ENCODE data around the gene PDE3A. TPM values are rescaled to one million over a fixed set of nuclear protein-coding genes. Genes with fewer than 3 reads are reported as not detected.

The PDE3A gene
- total RNA-seq, 4 donors from 2014 or later, result 4.4 to 5.3 (median 4.9) TPM

DNA sequence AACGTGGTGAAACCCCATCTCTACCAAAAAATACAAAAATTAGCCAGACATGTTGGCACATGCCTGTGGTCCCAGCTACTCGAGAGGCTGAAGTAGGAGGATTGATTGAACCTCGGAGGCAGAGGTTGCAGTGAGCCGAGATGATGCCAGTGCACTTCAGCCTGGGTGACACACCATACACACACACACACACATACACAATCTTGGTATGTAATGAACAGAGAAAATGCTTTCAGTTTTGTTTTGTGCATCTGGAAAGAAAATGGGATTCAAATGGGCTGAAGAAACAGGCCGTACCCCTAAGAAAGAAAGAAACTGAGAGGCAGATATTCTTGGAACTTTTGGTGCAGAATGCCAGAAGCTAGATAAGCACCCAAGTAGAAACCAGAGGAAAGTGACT is 107.2 kb downstream of the PDE3A start:
- ATAC-seq, result no peak
- H3K27ac ChIP-seq, result no peak overlapping the region
- intact Hi-C loops (cut with DNase I; ENCODE audit: low total_unique reads), result no loop called here

DNA sequence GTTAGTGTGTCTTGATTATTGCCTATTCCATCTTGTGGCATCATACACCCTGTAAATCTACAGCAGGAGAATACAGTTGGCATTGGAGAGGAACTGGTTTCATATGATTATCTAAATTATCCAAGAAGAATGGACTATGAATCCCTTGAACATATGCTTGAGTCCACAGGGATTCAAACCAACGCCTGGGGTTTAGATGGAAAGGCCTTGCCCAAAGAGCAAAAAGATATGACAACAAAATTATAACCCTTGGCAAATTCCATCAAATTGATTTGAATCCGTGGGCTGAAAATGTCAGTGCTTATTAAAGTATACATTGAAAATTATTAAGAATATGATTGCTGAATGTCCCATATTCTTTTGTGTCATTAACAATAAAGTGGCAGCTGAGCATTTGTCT is 108.2 kb downstream of the PDE3A start:
- no peaks in the 10 kb centered on the region for H3K36me3 ChIP-seq
- no peak overlapping the region for H3K27ac ChIP-seq
- no peaks in the 10 kb centered on the region for H3K9me3 ChIP-seq
- TF ChIP-seq, protein P1, sequence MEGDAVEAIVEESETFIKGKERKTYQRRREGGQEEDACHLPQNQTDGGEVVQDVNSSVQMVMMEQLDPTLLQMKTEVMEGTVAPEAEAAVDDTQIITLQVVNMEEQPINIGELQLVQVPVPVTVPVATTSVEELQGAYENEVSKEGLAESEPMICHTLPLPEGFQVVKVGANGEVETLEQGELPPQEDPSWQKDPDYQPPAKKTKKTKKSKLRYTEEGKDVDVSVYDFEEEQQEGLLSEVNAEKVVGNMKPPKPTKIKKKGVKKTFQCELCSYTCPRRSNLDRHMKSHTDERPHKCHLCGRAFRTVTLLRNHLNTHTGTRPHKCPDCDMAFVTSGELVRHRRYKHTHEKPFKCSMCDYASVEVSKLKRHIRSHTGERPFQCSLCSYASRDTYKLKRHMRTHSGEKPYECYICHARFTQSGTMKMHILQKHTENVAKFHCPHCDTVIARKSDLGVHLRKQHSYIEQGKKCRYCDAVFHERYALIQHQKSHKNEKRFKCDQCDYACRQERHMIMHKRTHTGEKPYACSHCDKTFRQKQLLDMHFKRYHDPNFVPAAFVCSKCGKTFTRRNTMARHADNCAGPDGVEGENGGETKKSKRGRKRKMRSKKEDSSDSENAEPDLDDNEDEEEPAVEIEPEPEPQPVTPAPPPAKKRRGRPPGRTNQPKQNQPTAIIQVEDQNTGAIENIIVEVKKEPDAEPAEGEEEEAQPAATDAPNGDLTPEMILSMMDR (IDR thresholded peaks at IDR 0.05 in 4 of 5, conservative IDR thresholded peaks at IDR 0.05 in 1 of 5), result no peak
- no peak for TF ChIP-seq POLR2A (IDR thresholded peaks at IDR 0.05)
- H3K4me1 ChIP-seq, result no peaks in the 10 kb centered on the region
- H3K27me3 ChIP-seq, result no peaks in the 10 kb centered on the region
- in situ Hi-C loops (cut with MboI; ENCODE audit: low sequenced_read_pairs in 4 of 4), result no loop called here
- DNase-seq, result no peak
- H3K4me3 ChIP-seq, result no peak overlapping the region
- intact Hi-C loops (cut with DNase I; ENCODE audit: low total_unique reads), result no loop called here
- ATAC-seq, result no peak

More for the DNA sequence above, 107.2 kb downstream of the PDE3A start:
- no peaks in the 10 kb centered on the region for H3K27me3 ChIP-seq
- no peaks in the 10 kb centered on the region for H3K9me3 ChIP-seq
- no peaks in the 10 kb centered on the region for H3K4me1 ChIP-seq
- TF ChIP-seq, protein P1 (IDR thresholded peaks at IDR 0.05 in 4 of 5, conservative IDR thresholded peaks at IDR 0.05 in 1 of 5), result no peak
- TF ChIP-seq POLR2A (IDR thresholded peaks at IDR 0.05), result no peak
- in situ Hi-C loops (cut with MboI; ENCODE audit: low sequenced_read_pairs in 4 of 4), result no loop called here
- DNase-seq, result no peak
- no peaks in the 10 kb centered on the region for H3K36me3 ChIP-seq
- H3K4me3 ChIP-seq, result no peak overlapping the region

DNA sequence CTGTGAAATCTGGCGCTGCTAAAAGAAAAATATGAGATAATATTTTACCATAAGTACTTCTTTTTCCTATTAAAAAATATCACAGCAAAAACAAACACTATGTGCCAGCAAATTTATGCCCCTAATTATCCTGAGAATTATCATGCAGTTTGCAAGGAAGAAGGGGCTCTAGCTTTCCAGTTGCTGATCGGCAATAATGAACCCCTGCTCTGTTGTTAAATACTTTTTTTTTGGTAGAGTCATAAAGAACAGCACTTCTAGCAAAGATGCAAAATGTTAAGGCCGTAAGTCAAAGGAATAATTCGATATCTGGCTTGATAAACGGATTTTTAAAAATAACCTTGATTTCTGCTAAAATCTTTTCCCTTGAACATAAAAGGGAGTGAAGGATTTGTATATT is 108.9 kb downstream of the PDE3A start:
- Histone ChIP-seq H3K27ac (no peak overlapping the region), H3K4me3 (no peak overlapping the region), H3K27me3 (no peaks in the 10 kb centered on the region), H3K4me1 (no peaks in the 10 kb centered on the region), H3K36me3 (no peaks in the 10 kb centered on the region), H3K9me3 (no peaks in the 10 kb centered on the region)
- TF ChIP-seq, protein P1 (IDR thresholded peaks at IDR 0.05 in 4 of 5, conservative IDR thresholded peaks at IDR 0.05 in 1 of 5), result no peak
- no peak for TF ChIP-seq POLR2A (IDR thresholded peaks at IDR 0.05)
- ATAC-seq (no peak), DNase-seq (no peak)
- in situ Hi-C loops (cut with MboI; ENCODE audit: low sequenced_read_pairs in 4 of 4), result no loop called here
- intact Hi-C loops (cut with DNase I; ENCODE audit: low total_unique reads), result no loop called here

DNA sequence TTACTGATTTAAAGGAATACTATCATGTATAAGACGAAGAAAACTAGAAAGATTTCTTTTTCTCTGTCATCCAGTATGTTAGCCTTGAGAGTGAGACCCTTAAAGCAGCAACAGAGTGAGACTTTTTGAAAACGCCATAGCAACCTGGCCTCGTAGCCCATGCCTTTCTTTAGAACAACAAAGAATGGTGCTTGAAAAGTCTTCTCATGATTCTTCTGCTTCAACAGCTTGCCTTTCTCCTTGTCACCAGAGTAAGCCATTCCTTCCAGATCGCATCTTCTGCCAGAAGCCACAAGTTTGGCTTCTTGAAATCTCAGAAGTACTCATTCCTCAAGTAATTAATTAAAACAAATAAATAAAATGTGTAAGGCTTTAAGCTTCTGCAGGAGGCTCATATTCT is 109.3 kb downstream of the PDE3A start:
- Histone ChIP-seq H3K4me1 (no peaks in the 10 kb centered on the region), H3K36me3 (no peaks in the 10 kb centered on the region), H3K27me3 (no peaks in the 10 kb centered on the region), H3K27ac (no peak overlapping the region), H3K9me3 (no peaks in the 10 kb centered on the region), H3K4me3 (no peak overlapping the region)
- no peak for TF ChIP-seq POLR2A (IDR thresholded peaks at IDR 0.05)
- TF ChIP-seq, protein P1 (IDR thresholded peaks at IDR 0.05 in 4 of 5, conservative IDR thresholded peaks at IDR 0.05 in 1 of 5), result no peak
- ATAC-seq (no peak), DNase-seq (no peak)
- in situ Hi-C loops (cut with MboI; ENCODE audit: low sequenced_read_pairs in 4 of 4) (no loop called here), intact Hi-C loops (cut with DNase I; ENCODE audit: low total_unique reads) (no loop called here)

DNA sequence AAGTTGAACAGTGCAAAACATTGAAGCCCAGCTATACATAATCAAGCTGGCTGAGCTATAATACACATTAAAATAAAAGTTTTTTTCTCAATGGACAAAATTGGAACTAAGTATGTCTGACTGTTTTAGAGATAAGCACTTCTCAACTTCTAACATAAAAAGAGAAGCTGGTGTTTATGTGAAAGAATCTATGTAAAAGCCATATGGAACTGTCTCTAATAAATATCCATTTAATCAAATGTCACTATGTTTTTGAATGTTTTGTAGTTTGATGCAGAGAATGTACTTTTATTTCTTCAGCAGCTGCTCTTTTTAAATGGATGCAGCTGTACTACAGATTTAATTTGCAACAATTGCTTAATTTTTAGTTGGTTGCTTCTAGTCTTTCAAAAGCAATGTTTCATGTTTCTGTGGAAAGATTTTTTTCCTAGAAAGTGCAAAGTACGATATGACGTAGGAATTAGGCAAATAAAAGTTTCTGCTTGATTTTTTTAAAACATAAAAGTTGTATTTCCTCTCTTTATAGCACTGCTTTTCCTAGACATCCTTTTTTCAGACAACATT is 114.2 kb downstream of the PDE3A start:
- Histone ChIP-seq H3K4me1 (no peaks in the 10 kb centered on the region), H3K27ac (no peak overlapping the region), H3K36me3 (no peaks in the 10 kb centered on the region), H3K4me3 (no peak overlapping the region), H3K9me3 (no peaks in the 10 kb centered on the region), H3K27me3 (no peaks in the 10 kb centered on the region)
- ATAC-seq, result no peak
- TF ChIP-seq POLR2A (IDR thresholded peaks at IDR 0.05), result no peak
- TF ChIP-seq, protein P1 (IDR thresholded peaks at IDR 0.05 in 4 of 5, conservative IDR thresholded peaks at IDR 0.05 in 1 of 5), result no peak
- no peak for DNase-seq
- intact Hi-C loops (cut with DNase I; ENCODE audit: low total_unique reads), result no loop called here
- in situ Hi-C loops (cut with MboI; ENCODE audit: low sequenced_read_pairs in 4 of 4), result no loop called here

All from gastrocnemius medialis (tissue), 4 donors.